Keratinocyte (primary cell): ENCODE measurements around the gene KIF11. TPM values are rescaled to one million over a fixed set of nuclear protein-coding genes. Genes with fewer than 3 reads are reported as not detected.

ENCODE experiments used
- DNase-seq: peaks from one replicate; pipeline ENCODE4 v3.0.0-alpha.2; 2011; ENCODE audit warnings: low read depth, missing footprints, low spot score
- FAIRE-seq: peaks from 2 replicates; lab custom pipeline; 2011; peaks lifted over from hg19 to GRCh38; lab: Jason Lieb, UNC
- H2AFZ ChIP-seq: 2 replicates; pipeline ENCODE4 v1.6.0; 2012; ENCODE audit warnings: low read length, control low read depth, inconsistent platforms; ENCODE audit not compliant: control insufficient read depth
- H3K27ac ChIP-seq: 2 replicates; pipeline ENCODE4 v1.5.1; 2011; ENCODE audit warnings: low read length; ENCODE audit not compliant: control insufficient read depth, insufficient read depth
- H3K27me3 ChIP-seq: 3 replicates; pipeline ENCODE4 v1.6.0; 2011; ENCODE audit warnings: low read length; ENCODE audit not compliant: control insufficient read depth, insufficient read depth; ENCODE audit errors: extremely low read depth
- H3K36me3 ChIP-seq, 2 experiments: 2 replicates in 1 of 2; 3 replicates in 1 of 2; pipeline ENCODE4 v1.5.1; 2011; ENCODE audit warnings: low read length in 2 of 2, mild to moderate bottlenecking in 1 of 2; ENCODE audit not compliant: control insufficient read depth in 2 of 2, insufficient read depth in 2 of 2; ENCODE audit errors: extremely low read depth in 1 of 2
- H3K4me1 ChIP-seq: 3 replicates; pipeline ENCODE4 v1.5.1; 2011; ENCODE audit warnings: low read length; ENCODE audit not compliant: control insufficient read depth, insufficient read depth; ENCODE audit errors: extremely low read depth
- H3K4me2 ChIP-seq: 3 replicates; pipeline ENCODE4 v1.6.0; 2011; ENCODE audit warnings: low read depth, low read length; ENCODE audit not compliant: control insufficient read depth, insufficient read depth; ENCODE audit errors: extremely low read depth
- H3K4me3 ChIP-seq, 3 experiments: fragments of 200-600 bp in 1 of 3; sonication (generic) in 1 of 3; 2 replicates in 2 of 3; 3 replicates in 1 of 3; pipeline ENCODE4 v1.5.1; 2011 to 2016; ENCODE audit warnings: low read length in 3 of 3, mild to moderate bottlenecking in 3 of 3, control low read depth in 2 of 3, inconsistent platforms in 1 of 3, low read depth in 1 of 3, mixed read lengths in 1 of 3, mixed run types in 1 of 3, moderate library complexity in 1 of 3; ENCODE audit not compliant: control insufficient read depth in 2 of 3, insufficient read depth in 2 of 3; ENCODE audit errors: extremely low read depth in 1 of 3
- H3K79me2 ChIP-seq: 2 replicates; pipeline ENCODE4 v1.6.0; 2012; ENCODE audit warnings: low read length; ENCODE audit not compliant: control insufficient read depth, insufficient read depth
- H3K9ac ChIP-seq: 3 replicates; pipeline ENCODE4 v1.6.0; 2011; ENCODE audit warnings: low read length; ENCODE audit not compliant: control insufficient read depth, insufficient read depth; ENCODE audit errors: extremely low read depth
- H3K9me1 ChIP-seq: 3 replicates; pipeline ENCODE4 v1.6.0; 2011; ENCODE audit warnings: low read length; ENCODE audit not compliant: control insufficient read depth, insufficient read depth; ENCODE audit errors: extremely low read depth
- H3K9me3 ChIP-seq: 2 replicates; pipeline ENCODE4 v1.5.1; 2012; ENCODE audit warnings: low read depth, low read length; ENCODE audit not compliant: control insufficient read depth
- H4K20me1 ChIP-seq: 3 replicates; pipeline ENCODE4 v1.6.0; 2011; ENCODE audit warnings: low read length; ENCODE audit not compliant: control insufficient read depth, insufficient read depth; ENCODE audit errors: extremely low read depth
- EZH2 ChIP-seq: IDR thresholded peaks from one replicate; pipeline ENCODE4 v1.6.1; 2012; ENCODE audit warnings: inconsistent platforms, mild to moderate bottlenecking, low read length, moderate library complexity
- dilution Hi-C: fragments of 300-500 bp; cut with MboI; formaldehyde crosslinking; loops from one replicate; pipeline ENCODE4 v1.7.0; 2020; ENCODE audit warnings: low sequenced_read_pairs; ENCODE audit not compliant: extremely low pct_ligation_motif_present
- polyA plus RNA-seq, 5 experiments: library from polyadenylated mRNA; depleted of rRNA in 3 of 5; stranded (reverse) in 3 of 5; stranded (forward) in 1 of 5; unstranded in 1 of 5; fragments of >200 nt; gene quantifications; 1 replicate in 1 of 5; 2 replicates in 3 of 5; 3 replicates in 1 of 5; pipeline versions ENCODE4 v1.2.1 to v1.2.3, GENCODE V29; 2011 to 2012; ENCODE audit warnings: missing spikeins in 2 of 5, low read depth in 1 of 5, low replicate concordance in 1 of 5
- TF ChIP-seq, protein P1 (sequence below), 3 experiments: IDR thresholded peaks in 1 of 3; conservative IDR thresholded peaks in 1 of 3; optimal IDR thresholded peaks in 1 of 3; 2 replicates in 2 of 3; 3 replicates in 1 of 3; pipeline versions ENCODE3 to v1.5.1; 2011; ENCODE audit warnings: low read length in 3 of 3, mild to moderate bottlenecking in 3 of 3, moderate library complexity in 2 of 3, control low read depth in 1 of 3, inconsistent platforms in 1 of 3; ENCODE audit not compliant: insufficient read depth in 2 of 3; ENCODE audit errors: extremely low read depth in 1 of 3

The KIF11 gene
- polyA plus RNA-seq, 1 donor (not counting 4 experiments of a cell fraction or from before 2014, with no cell fraction given): 10.6 TPM

GRCh38 chr10:92553959-92554358 is 39.0 kb upstream of the KIF11 start:
- no peak overlapping the region for H3K9ac ChIP-seq
- no peak overlapping the region for H3K4me2 ChIP-seq
- FAIRE-seq: no peak
- TF ChIP-seq, protein P1, sequence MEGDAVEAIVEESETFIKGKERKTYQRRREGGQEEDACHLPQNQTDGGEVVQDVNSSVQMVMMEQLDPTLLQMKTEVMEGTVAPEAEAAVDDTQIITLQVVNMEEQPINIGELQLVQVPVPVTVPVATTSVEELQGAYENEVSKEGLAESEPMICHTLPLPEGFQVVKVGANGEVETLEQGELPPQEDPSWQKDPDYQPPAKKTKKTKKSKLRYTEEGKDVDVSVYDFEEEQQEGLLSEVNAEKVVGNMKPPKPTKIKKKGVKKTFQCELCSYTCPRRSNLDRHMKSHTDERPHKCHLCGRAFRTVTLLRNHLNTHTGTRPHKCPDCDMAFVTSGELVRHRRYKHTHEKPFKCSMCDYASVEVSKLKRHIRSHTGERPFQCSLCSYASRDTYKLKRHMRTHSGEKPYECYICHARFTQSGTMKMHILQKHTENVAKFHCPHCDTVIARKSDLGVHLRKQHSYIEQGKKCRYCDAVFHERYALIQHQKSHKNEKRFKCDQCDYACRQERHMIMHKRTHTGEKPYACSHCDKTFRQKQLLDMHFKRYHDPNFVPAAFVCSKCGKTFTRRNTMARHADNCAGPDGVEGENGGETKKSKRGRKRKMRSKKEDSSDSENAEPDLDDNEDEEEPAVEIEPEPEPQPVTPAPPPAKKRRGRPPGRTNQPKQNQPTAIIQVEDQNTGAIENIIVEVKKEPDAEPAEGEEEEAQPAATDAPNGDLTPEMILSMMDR (optimal IDR thresholded peaks at IDR 0.05 in 1 of 3, IDR thresholded peaks at IDR 0.05 in 1 of 3, conservative IDR thresholded peaks at IDR 0.05 in 1 of 3; ENCODE audit: extremely low read depth in 1 of 3, insufficient read depth in 2 of 3, low read length in 3 of 3): no peak
- TF ChIP-seq EZH2: no peak
- no peak overlapping the region for H2AFZ ChIP-seq
- no peaks in the 10 kb centered on the region for H3K9me3 ChIP-seq
- H3K4me3 ChIP-seq: no peak overlapping the region
- no peaks in the 10 kb centered on the region for H4K20me1 ChIP-seq
- no peak for DNase-seq
- H3K79me2 ChIP-seq: peaks cover 3% of the 10 kb centered on the region
- H3K36me3 ChIP-seq: peaks cover under 1 to 6% of the 10 kb centered on the region in 2 experiments
- H3K4me1 ChIP-seq: no peaks in the 10 kb centered on the region
- no peaks in the 10 kb centered on the region for H3K27me3 ChIP-seq
- dilution Hi-C loops: no loop called here
- H3K9me1 ChIP-seq: no peaks in the 10 kb centered on the region
- H3K27ac ChIP-seq: no peak overlapping the region

DNA sequence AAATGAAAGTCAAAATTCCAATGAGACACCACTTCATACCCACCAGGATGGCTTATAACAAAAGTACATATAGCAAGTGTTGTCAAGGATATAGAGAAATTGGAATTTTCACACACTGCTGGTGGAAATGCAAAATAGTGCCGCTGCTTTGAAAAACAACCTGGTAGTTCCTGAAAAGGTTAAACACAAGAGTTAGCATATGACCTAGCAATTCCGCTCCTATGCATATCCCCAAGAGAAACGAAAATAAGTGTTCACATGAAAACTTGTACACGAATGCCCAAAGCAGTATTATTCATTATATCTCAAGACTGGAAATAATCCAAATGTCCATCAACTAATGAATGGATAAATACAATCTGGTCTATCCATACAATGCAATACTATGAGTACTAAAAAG is 33.9 kb upstream of the KIF11 start:
- no peak overlapping the region for H3K9ac ChIP-seq
- DNase-seq (no peak), FAIRE-seq (no peak)
- no peaks in the 10 kb centered on the region for H3K9me3 ChIP-seq
- H3K36me3 ChIP-seq: peaks cover 5 to 7% of the 10 kb centered on the region in 2 experiments
- H3K27me3 ChIP-seq: no peaks in the 10 kb centered on the region
- dilution Hi-C loops: no loop called here
- no peak overlapping the region for H3K27ac ChIP-seq
- TF ChIP-seq EZH2: no peak
- TF ChIP-seq, protein P1 (optimal IDR thresholded peaks at IDR 0.05 in 1 of 3, IDR thresholded peaks at IDR 0.05 in 1 of 3, conservative IDR thresholded peaks at IDR 0.05 in 1 of 3; ENCODE audit: extremely low read depth in 1 of 3, insufficient read depth in 2 of 3, low read length in 3 of 3): no peak
- H3K4me3 ChIP-seq: no peak overlapping the region
- no peaks in the 10 kb centered on the region for H3K9me1 ChIP-seq
- peaks cover 4% of the 10 kb centered on the region for H3K79me2 ChIP-seq
- no peaks in the 10 kb centered on the region for H3K4me1 ChIP-seq
- H4K20me1 ChIP-seq: no peaks in the 10 kb centered on the region
- H2AFZ ChIP-seq: no peak overlapping the region
- no peak overlapping the region for H3K4me2 ChIP-seq
